IMR-90 (cell line): ENCODE results near the gene RPS16. TPM values are rescaled to one million over a fixed set of nuclear protein-coding genes. Genes with fewer than 3 reads are reported as not detected.

Source experiments
- ATAC-seq: fragments of 200-7000 bp; cut with Tn5 transposase; 2 replicates; pipeline ENCODE4 v1.9.1; 2020; ENCODE audit warnings: low read depth, mild to moderate bottlenecking, moderate library complexity
- BruUV-seq: library from RNA; stranded (reverse); fragments of 400-500 nt; replicated peaks from 2 replicates; lab custom pipeline; 2021; lab: Mats Ljungman, UMichigan
- CTCF ChIA-PET: fragments of 300-600 bp; formaldehyde crosslinking; extraction: SDS; loops from one replicate; lab custom pipeline; 2021; ENCODE audit warnings: antibody characterized with exemption; lab: Yijun Ruan, JAX
- POLR2A ChIA-PET: fragments of 300-600 bp; sonication (Branson Sonifier 250); formaldehyde crosslinking; loops from one replicate; lab custom pipeline; 2022; ENCODE audit warnings: antibody characterized with exemption; ENCODE audit not compliant: unreplicated experiment; lab: Charles Lee
- DNase-seq: peaks from one replicate; pipeline ENCODE4 v3.0.0; 2013
- H2AFZ ChIP-seq: replicated peaks from 2 replicates; pipeline ENCODE3; 2013; ENCODE audit warnings: low read length, mild to moderate bottlenecking; ENCODE audit not compliant: poor library complexity
- H2AK5ac ChIP-seq: 2 replicates; pipeline ENCODE4 v1.6.1; 2013; ENCODE audit warnings: low read depth, low read length, inconsistent platforms
- H2AK9ac ChIP-seq: replicated peaks from 2 replicates; pipeline ENCODE3; 2013; ENCODE audit warnings: mild to moderate bottlenecking, low read depth, low read length, moderate library complexity; ENCODE audit not compliant: poor library complexity
- H2BK120ac ChIP-seq: 2 replicates; pipeline ENCODE4 v1.6.1; 2013; ENCODE audit warnings: low read depth, low read length, inconsistent platforms
- H2BK15ac ChIP-seq: 3 replicates; pipeline ENCODE4 v1.6.1; 2013; ENCODE audit warnings: low read depth, low read length, inconsistent platforms
- H2BK20ac ChIP-seq: 2 replicates; pipeline ENCODE4 v1.6.1; 2013; ENCODE audit warnings: low read depth, mild to moderate bottlenecking, inconsistent platforms, low read length, moderate library complexity
- H2BK5ac ChIP-seq: 2 replicates; pipeline ENCODE4 v1.6.1; 2013; ENCODE audit warnings: mild to moderate bottlenecking, low read depth, low read length, inconsistent platforms; ENCODE audit not compliant: poor library complexity, severe bottlenecking
- H3K14ac ChIP-seq: replicated peaks from 2 replicates; pipeline ENCODE4 v1.6.1; 2013; ENCODE audit warnings: low read depth, low read length, inconsistent platforms
- H3K18ac ChIP-seq: 2 replicates; pipeline ENCODE4 v1.6.1; 2013; ENCODE audit warnings: low read depth, low read length, control low read depth
- H3K23ac ChIP-seq: 2 replicates; pipeline ENCODE4 v1.6.1; 2013; ENCODE audit warnings: low read depth, low read length, inconsistent platforms
- H3K27ac ChIP-seq: 2 replicates; pipeline ENCODE4 v1.5.1; 2013; ENCODE audit warnings: mild to moderate bottlenecking, control low read depth, low read length; ENCODE audit not compliant: insufficient read depth
- H3K27me3 ChIP-seq: 2 replicates; pipeline ENCODE4 v1.6.1; 2013; ENCODE audit warnings: low read length; ENCODE audit not compliant: control insufficient read depth, insufficient read depth
- H3K36me3 ChIP-seq: 2 replicates; pipeline ENCODE4 v1.6.1; 2013; ENCODE audit warnings: low read length, mixed read lengths; ENCODE audit not compliant: control insufficient read depth, insufficient read depth
- H3K4ac ChIP-seq: 2 replicates; pipeline ENCODE4 v1.6.1; 2013; ENCODE audit warnings: low read depth, low read length, inconsistent platforms
- H3K4me1 ChIP-seq: 2 replicates; pipeline ENCODE4 v1.6.1; 2013; ENCODE audit warnings: low read length, mixed read lengths; ENCODE audit not compliant: control insufficient read depth, insufficient read depth
- H3K4me2 ChIP-seq: 2 replicates; pipeline ENCODE4 v1.6.1; 2013; ENCODE audit warnings: low read depth, mild to moderate bottlenecking, control low read depth, low read length, moderate library complexity
- H3K4me3 ChIP-seq: 2 replicates; pipeline ENCODE4 v1.5.1; 2013; ENCODE audit warnings: low read depth, mild to moderate bottlenecking, control low read depth, low read length, moderate library complexity; ENCODE audit not compliant: insufficient read depth
- H3K56ac ChIP-seq: 2 replicates; pipeline ENCODE4 v1.6.1; 2013; ENCODE audit warnings: low read length, inconsistent platforms; ENCODE audit not compliant: insufficient read depth; ENCODE audit errors: extremely low read depth
- H3K79me1 ChIP-seq, 2 experiments: 2 replicates each; pipeline ENCODE4 v1.6.1; 2013; ENCODE audit warnings: low read length in 2 of 2, inconsistent platforms in 1 of 2, low read depth in 1 of 2
- H3K9ac ChIP-seq: 2 replicates; pipeline ENCODE4 v1.6.1; 2013; ENCODE audit warnings: low read depth, low read length, control low read depth
- H3K9me1 ChIP-seq: 2 replicates; pipeline ENCODE4 v1.6.1; 2013; ENCODE audit warnings: low read length, inconsistent platforms; ENCODE audit not compliant: insufficient read depth
- H3K9me3 ChIP-seq: 2 replicates; pipeline ENCODE4 v1.6.1; 2013; ENCODE audit warnings: low read length; ENCODE audit not compliant: control insufficient read depth, insufficient read depth
- H4K20me1 ChIP-seq: 2 replicates; pipeline ENCODE4 v1.6.1; 2013; ENCODE audit warnings: low read length, inconsistent platforms; ENCODE audit not compliant: insufficient read depth
- H4K5ac ChIP-seq: 2 replicates; pipeline ENCODE4 v1.6.1; 2013; ENCODE audit warnings: mild to moderate bottlenecking, low read depth, low read length, control low read depth
- H4K8ac ChIP-seq, 2 experiments: 2 replicates each; pipeline ENCODE4 v1.6.1; 2013; ENCODE audit warnings: low read depth in 2 of 2, low read length in 2 of 2, control low read depth in 1 of 2, inconsistent platforms in 1 of 2
- H4K91ac ChIP-seq: 2 replicates; pipeline ENCODE4 v1.6.1; 2013; ENCODE audit warnings: low read depth, low read length, inconsistent platforms; ENCODE audit not compliant: insufficient read depth
- BHLHE40 ChIP-seq: fragments of 150-350 bp; IDR thresholded peaks from 2 replicates; pipeline ENCODE4 v1.6.1; 2016; ENCODE audit warnings: mild to moderate bottlenecking, low read depth, low read length
- CEBPB ChIP-seq: IDR thresholded peaks from 2 replicates; pipeline ENCODE4 v1.6.1; 2012; ENCODE audit warnings: low read depth, low read length, improper control_type of control experiment
- FOS ChIP-seq: fragments of 150-350 bp; IDR thresholded peaks from 2 replicates; pipeline ENCODE4 v1.6.1; 2016; ENCODE audit warnings: low read depth, low read length
- MAZ ChIP-seq: IDR thresholded peaks from 2 replicates; pipeline ENCODE4 v1.6.1; 2012; ENCODE audit warnings: low read depth, mild to moderate bottlenecking, low read length, improper control_type of control experiment, moderate library complexity, borderline replicate concordance
- RAD21 ChIP-seq: IDR thresholded peaks from 2 replicates; pipeline ENCODE4 v1.6.1; 2012; ENCODE audit warnings: low read length, improper control_type of control experiment
- RFX5 ChIP-seq: IDR thresholded peaks from 2 replicates; pipeline ENCODE4 v1.8.0; 2012; ENCODE audit warnings: low read depth, mild to moderate bottlenecking, low read length, moderate library complexity
- WGBS, 2 experiments: methylation state at CpG; one replicate each; pipeline versions ENCODE4 v1.1.5 to v1.1.7; 2013; ENCODE audit warnings: missing lambda C conversion rate in 2 of 2; ENCODE audit not compliant: insufficient read length in 1 of 2; ENCODE audit errors: extremely low coverage in 2 of 2; 5-methylcytosine and 5-hydroxymethylcytosine counted together
- dilution Hi-C: fragments of 300-500 bp; cut with HindIII; formaldehyde crosslinking; loops from one replicate; pipeline ENCODE4 v1.14.3; 2018; ENCODE audit warnings: low sequenced_read_pairs; ENCODE audit not compliant: unreplicated experiment
- in situ Hi-C: fragments of 300-500 bp; cut with MboI; formaldehyde crosslinking; loops from 3 replicates; pipeline ENCODE4 v1.14.3; 2019; ENCODE audit warnings: low sequenced_read_pairs, inconsistent platforms, mixed read lengths
- intact Hi-C: fragments of 100-400 bp; cut with micrococcal nuclease; formaldehyde crosslinking; loops from 2 replicates; pipeline ENCODE4 v1.10.0; 2022
- polyA plus RNA-seq, 3 experiments: library from polyadenylated mRNA; depleted of rRNA; stranded (reverse); fragments of >200 nt; gene quantifications; 2 replicates each; pipeline ENCODE4 v1.2.3, GENCODE V29; 2012; ENCODE audit warnings: low replicate concordance in 1 of 3
- total RNA-seq: library from RNA; depleted of rRNA; stranded (reverse); fragments of >200 nt; gene quantifications from 2 replicates; pipeline ENCODE4 v1.2.3, GENCODE V29; 2012

The RPS16 gene
- total and polyA plus RNA-seq, 2 of the 4 experiments (the other 2 are of a cell fraction) = 320 to 3,500 TPM

- Histone ChIP-seq H4K8ac (no peak overlapping the region), H3K4me1 (no peaks in the 10 kb centered on the region), H2AK5ac (no peak overlapping the region), H4K91ac (no peak overlapping the region), H2BK20ac (no peak overlapping the region), H3K9ac (no peak overlapping the region), H3K56ac (no peak overlapping the region), H2AFZ (no peak overlapping the region), H4K5ac (no peak overlapping the region), H2BK120ac (no peak overlapping the region), H3K36me3 (peaks cover 84% of the 10 kb centered on the region), H4K20me1 (peaks cover 12% of the 10 kb centered on the region), H3K23ac (no peak overlapping the region), H3K4me3 (no peak overlapping the region), H3K9me3 (no peaks in the 10 kb centered on the region), H3K18ac (no peak overlapping the region), H2BK15ac (no peak overlapping the region), H3K27ac (no peak overlapping the region), H2BK5ac (no peak overlapping the region), H3K4me2 (no peak overlapping the region), H3K9me1 (peaks cover 2% of the 10 kb centered on the region; the same call in 1 of the 2 replicates), H3K4ac (no peak overlapping the region), H3K14ac (no peak overlapping the region), H3K27me3 (no peaks in the 10 kb centered on the region), H2AK9ac (no peak overlapping the region), H3K79me1 (peaks cover 13% of the 10 kb centered on the region in 2 experiments; a peak in 3 of 4 replicates)
- POLR2A ChIA-PET = no interaction called here
- DNase-seq (no peak), ATAC-seq (no peak)
- intact Hi-C loops (no loop called here), in situ Hi-C loops (no loop called here), dilution Hi-C loops (no loop called here)
- no CpG with 5 or more reads among the region's 32 CpGs for WGBS, 2 experiments
- TF ChIP-seq MAZ (no peak), BHLHE40 (no peak), RFX5 (no peak), RAD21 (no peak), FOS (no peak), CEBPB (no peak)
- CTCF ChIA-PET = no interaction called here
- no TSS peak for BruUV-seq
Measured at GRCh38 chr19:39472746-39473442, 37.1 kb upstream of the RPS16 start.
